Liver (tissue), 3 donors: ENCODE data around the gene TMCO1.

Source experiments
- CTCF ChIP-seq: fragments of 150-350 bp; IDR thresholded peaks from 2 replicates; pipeline ENCODE4 v1.5.1; 2017; ENCODE audit warnings: improper control_type of control experiment, low read depth, low read length; ENCODE audit not compliant: missing input control
- GABPA ChIP-seq, 2 donors: IDR thresholded peaks in 1 of 2; conservative IDR thresholded peaks in 1 of 2; 2 replicates each; pipeline ENCODE4 v1.6.1; 2016; ENCODE audit warnings: antibody characterized with exemption in 2 of 2, mild to moderate bottlenecking in 1 of 2, moderate library complexity in 1 of 2
- JUND ChIP-seq, 2 donors: IDR thresholded peaks; 2 replicates each; pipeline ENCODE4 v1.6.1; 2016; ENCODE audit warnings: antibody characterized with exemption in 2 of 2
- MAX ChIP-seq: IDR thresholded peaks from 2 replicates; pipeline ENCODE4 v1.6.1; 2016; ENCODE audit warnings: antibody characterized with exemption
- RAD21 ChIP-seq, 2 donors: IDR thresholded peaks; 2 replicates each; pipeline ENCODE4 v1.6.1; 2016; ENCODE audit warnings: antibody characterized with exemption in 2 of 2, mild to moderate bottlenecking in 2 of 2
- REST ChIP-seq: IDR thresholded peaks from 2 replicates; pipeline ENCODE4 v1.6.1; 2016; ENCODE audit warnings: antibody characterized with exemption, mild to moderate bottlenecking
- RXRA ChIP-seq, 2 donors: IDR thresholded peaks; 2 replicates each; pipeline ENCODE4 v1.6.1; 2017 to 2018; ENCODE audit warnings: antibody characterized with exemption in 2 of 2, mild to moderate bottlenecking in 1 of 2
- TAF1 ChIP-seq: conservative IDR thresholded peaks from 2 replicates; pipeline ENCODE4 v1.6.1; 2016; ENCODE audit warnings: antibody characterized with exemption, mild to moderate bottlenecking
- donor health status: healthy.
- donor health status: healthy.

GRCh38 chr1:165816826-165817497, 48.3 kb upstream of the TMCO1 start:
- TF ChIP-seq TAF1 = no peak
- TF ChIP-seq CTCF = no peak
- TF ChIP-seq RXRA (IDR thresholded peaks at IDR 0.05) = no peak
- TF ChIP-seq REST = no peak
- TF ChIP-seq JUND (IDR thresholded peaks at IDR 0.05) = no peak
- no peak for TF ChIP-seq MAX
- TF ChIP-seq RAD21 (IDR thresholded peaks at IDR 0.05) = no peak
- TF ChIP-seq GABPA (IDR thresholded peaks at IDR 0.05 in 1 of 2, conservative IDR thresholded peaks at IDR 0.05 in 1 of 2) = no peak
